HG02840 (cell line): ENCODE measurements around the gene SPACA5.
A peak's percentile ranks its signal among the peaks of the same experiment; 100 is the strongest.
"Not testable (repeated sequence)": the region's sequence is repeated elsewhere in the genome, so short reads cannot be mapped to it uniquely, and the experiment has no call there.

Experiments
- ATAC-seq: cut with Tn5 transposase; IDR thresholded peaks from one replicate; pipeline ENCODE4 v1.9.1; 2021; ENCODE audit warnings: mild to moderate bottlenecking, moderate library complexity, moderate number of reproducible peaks; ENCODE audit not compliant: unreplicated experiment, low FRiP score

SPACA5 gene

GRCh38 chrX:48006688-48007087 lies at the start of gene SPACA5:
Gene SPACA5 (plus strand): TSS chrX:48006988. CDS start chrX:48007803, 815 bp downstream.
- ATAC-seq: not testable (repeated sequence)

DNA sequence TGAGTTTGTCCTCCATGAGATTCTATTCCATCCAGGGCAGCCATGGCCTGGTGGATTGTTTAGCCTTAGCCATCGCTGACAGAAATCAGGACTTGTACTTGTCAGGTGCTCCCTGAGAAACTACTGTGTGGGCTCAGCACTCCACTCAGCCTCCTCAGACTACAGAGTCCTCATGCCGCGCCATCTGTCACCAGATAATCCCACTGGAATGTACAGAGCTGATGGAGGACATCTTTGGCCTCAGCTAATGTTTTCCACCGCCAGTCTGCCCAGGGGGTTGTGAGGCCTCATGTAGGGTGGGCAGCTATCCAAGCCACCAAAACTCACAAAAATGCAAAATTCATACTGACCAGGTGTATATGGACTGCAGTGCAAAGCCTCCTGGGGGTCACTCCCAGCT lies 48.6 kb upstream of the SPACA5 start:
- ATAC-seq: not testable (repeated sequence)

GRCh38 chrX:47958761-47959342 lies 47.9 kb upstream of the SPACA5 start:
- no peak for ATAC-seq

DNA sequence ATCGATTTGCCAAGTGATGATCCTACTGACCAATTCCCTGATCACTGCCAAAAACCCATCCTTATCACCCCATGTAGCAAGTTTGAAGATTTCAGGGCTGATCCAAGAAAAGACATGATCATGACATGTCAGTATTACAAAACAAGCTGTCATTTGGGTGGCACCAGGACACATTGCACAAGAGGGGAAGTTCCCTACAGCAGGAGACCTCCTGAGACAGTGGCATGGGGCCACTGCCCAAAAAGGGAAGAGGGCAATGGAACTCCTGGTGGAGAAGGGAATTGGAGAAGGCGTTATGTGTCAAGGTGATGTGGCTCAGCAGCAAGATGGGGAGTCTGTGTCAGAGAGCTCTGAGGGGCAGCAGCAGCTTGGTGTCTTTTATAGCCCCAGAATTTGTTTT lies 46.4 kb upstream of the SPACA5 start:
- ATAC-seq: no peak

- ATAC-seq: not testable (repeated sequence)
Measured at GRCh38 chrX:47961830-47962229, 45.0 kb upstream of the SPACA5 start.

DNA sequence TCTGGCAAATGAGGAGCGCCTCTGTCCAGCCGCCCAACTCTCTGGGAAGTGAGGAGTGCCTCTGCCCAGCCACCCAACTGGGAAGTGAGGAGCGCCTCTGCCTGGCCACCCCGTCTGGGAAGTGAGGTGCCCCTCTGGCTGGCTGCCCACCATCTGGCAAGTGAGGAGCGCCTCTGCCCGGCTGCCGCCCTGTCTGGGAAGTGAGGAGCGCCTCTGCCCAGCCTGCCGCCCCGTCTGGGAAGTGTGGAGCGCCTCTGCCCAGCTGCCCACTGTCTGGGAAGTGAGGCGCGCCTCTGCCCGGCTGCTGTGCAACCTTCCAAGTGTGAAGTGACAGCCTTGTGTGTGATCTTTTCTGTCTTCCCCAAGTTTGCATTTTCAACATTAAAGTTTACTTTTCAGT lies 41.3 kb upstream of the SPACA5 start:
- not testable (repeated sequence) for ATAC-seq

GRCh38 chrX:47973235-47973634 lies 33.6 kb upstream of the SPACA5 start:
- no peak for ATAC-seq

DNA sequence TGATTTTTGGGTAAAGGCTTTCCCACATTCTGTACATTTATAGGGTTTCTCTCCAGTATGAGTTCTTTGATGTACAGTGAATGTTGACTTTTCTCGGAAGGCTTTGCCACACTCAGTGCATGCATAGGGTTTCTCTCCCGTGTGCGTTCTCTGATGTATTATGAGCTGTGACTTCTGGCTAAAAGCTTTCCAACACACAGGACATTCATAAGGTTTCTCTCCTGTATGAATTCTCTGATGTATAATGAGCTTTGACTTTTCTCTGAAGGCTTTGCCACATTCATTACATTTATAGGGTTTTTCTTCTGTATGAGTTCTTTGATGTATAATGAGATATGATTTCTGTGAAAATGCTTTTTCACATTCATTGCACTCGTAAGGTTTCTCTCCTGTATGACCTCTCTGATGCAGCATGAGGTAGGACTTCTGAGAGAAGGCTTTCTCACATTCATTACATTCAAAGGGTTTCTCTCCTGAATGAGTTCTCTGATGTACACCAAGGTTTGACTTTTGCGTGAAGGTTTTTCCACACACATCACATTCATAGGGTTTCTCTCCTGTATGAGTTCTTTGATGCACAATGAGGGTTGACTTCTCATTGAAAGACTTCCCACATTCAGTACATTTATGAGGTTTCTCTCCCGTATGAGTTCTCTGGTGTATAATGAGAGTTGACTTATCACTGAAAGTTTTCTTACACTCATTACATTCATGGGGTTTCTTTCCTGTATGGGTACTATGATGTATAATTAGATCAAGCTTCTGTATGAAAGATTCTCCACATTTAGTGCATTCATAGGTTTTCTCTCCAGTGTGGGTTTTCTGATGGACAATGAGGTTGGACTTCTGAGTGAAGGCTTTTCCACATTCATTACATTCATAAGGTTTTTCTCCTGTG lies 30.3 kb upstream of the SPACA5 start:
- no peak for ATAC-seq

- no peak for ATAC-seq
Measured at GRCh38 chrX:47991263-47992094, 15.3 kb upstream of the SPACA5 start.

- no peak for ATAC-seq
Measured at GRCh38 chrX:47992095-47992380, 14.8 kb upstream of the SPACA5 start.

- no peak for ATAC-seq
Measured at GRCh38 chrX:47992669-47993068, 14.1 kb upstream of the SPACA5 start.

GRCh38 chrX:48001260-48001659 lies 5.5 kb upstream of the SPACA5 start:
- no peak for ATAC-seq

- no peak for ATAC-seq
Measured at GRCh38 chrX:48002319-48002718, 4.5 kb upstream of the SPACA5 start.

GRCh38 chrX:48002929-48003328 lies 3.9 kb upstream of the SPACA5 start:
- no peak for ATAC-seq

GRCh38 chrX:48003367-48003757 lies 3.4 kb upstream of the SPACA5 start:
- no peak for ATAC-seq

DNA sequence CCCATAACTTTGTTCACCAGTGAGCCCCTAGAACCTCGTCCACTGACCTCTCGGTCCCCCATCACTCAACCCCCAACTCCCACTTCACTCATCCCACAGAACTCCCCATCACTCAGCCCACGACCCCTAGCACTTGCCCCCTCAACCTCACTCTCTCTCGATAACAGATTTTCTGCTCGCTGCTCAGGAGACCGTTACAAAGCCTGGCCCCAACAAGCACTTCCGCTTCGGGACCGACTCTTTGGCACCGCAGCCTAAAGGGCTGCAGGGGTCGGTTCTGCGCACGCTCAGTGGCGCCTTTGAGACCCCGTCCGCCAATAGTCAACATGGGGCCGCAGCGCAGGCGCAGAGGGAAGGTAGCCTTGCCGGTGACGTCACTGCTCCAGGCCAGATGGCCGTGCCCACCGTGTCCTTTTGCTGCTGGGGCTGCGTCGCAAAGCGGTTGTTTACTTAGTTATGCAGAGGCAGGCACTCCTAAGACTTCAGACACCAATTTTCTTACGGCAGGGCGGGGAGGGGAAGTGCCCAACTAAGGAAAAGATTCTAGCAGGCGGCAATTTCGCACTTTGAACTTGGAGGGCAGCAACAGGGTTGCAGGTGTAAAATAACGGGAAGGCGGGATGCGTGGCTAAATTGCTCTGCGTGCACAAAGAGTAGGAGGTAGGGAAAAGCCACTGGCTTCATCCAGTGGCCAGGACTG lies 2.9 kb upstream of the SPACA5 start, which contains the start of gene ZNF182:
Gene ZNF182 (minus strand): TSS at position 232 of the 700 bp plus-strand sequence. CDS start 1,380 bp downstream, outside the sequence.
- peak; percentile 92 for ATAC-seq

GRCh38 chrX:48009445-48009960 lies 2.7 kb downstream of the SPACA5 start:
- ATAC-seq: not testable (repeated sequence)

GRCh38 chrX:48016583-48017310 lies 10.0 kb downstream of the SPACA5 start:
- ATAC-seq: not testable (repeated sequence)

- ATAC-seq: not testable (repeated sequence)
Measured at GRCh38 chrX:48019892-48020291, 13.1 kb downstream of the SPACA5 start.
